PFSK-1 (cell line): Measurements from ENCODE around the gene SCN4B.

Experiments
- FOXP2 ChIP-seq: optimal IDR thresholded peaks from 2 replicates; pipeline ENCODE3; 2011; ENCODE audit warnings: borderline replicate concordance, control low read depth, inconsistent platforms; ENCODE audit not compliant: insufficient read depth; ENCODE audit errors: extremely low read length, extremely low read depth
- POLR2AphosphoS5 ChIP-seq: IDR thresholded peaks from 2 replicates; pipeline ENCODE4 v1.6.1; 2012; ENCODE audit warnings: low read depth, mild to moderate bottlenecking, control low read depth, low read length, moderate library complexity
- SIN3A ChIP-seq: IDR thresholded peaks from 2 replicates; pipeline ENCODE4 v1.6.1; 2012; ENCODE audit warnings: mild to moderate bottlenecking, low read length, moderate library complexity, borderline replicate concordance; ENCODE audit not compliant: insufficient read depth
- TAF1 ChIP-seq: IDR thresholded peaks from 2 replicates; pipeline ENCODE4 v1.6.1; 2012; ENCODE audit warnings: low read length, control low read depth, borderline replicate concordance; ENCODE audit not compliant: insufficient read depth
- TF ChIP-seq, protein P1 (sequence below), 2 experiments: IDR thresholded peaks; 2 replicates each; pipeline versions ENCODE4 v1.6.1 to v1.8.0; 2011 to 2012; ENCODE audit warnings: low read depth in 2 of 2, low read length in 2 of 2, control low read depth in 1 of 2, inconsistent platforms in 1 of 2, mild to moderate bottlenecking in 1 of 2, moderate library complexity in 1 of 2; ENCODE audit not compliant: insufficient read depth in 1 of 2

Gene SCN4B

DNA sequence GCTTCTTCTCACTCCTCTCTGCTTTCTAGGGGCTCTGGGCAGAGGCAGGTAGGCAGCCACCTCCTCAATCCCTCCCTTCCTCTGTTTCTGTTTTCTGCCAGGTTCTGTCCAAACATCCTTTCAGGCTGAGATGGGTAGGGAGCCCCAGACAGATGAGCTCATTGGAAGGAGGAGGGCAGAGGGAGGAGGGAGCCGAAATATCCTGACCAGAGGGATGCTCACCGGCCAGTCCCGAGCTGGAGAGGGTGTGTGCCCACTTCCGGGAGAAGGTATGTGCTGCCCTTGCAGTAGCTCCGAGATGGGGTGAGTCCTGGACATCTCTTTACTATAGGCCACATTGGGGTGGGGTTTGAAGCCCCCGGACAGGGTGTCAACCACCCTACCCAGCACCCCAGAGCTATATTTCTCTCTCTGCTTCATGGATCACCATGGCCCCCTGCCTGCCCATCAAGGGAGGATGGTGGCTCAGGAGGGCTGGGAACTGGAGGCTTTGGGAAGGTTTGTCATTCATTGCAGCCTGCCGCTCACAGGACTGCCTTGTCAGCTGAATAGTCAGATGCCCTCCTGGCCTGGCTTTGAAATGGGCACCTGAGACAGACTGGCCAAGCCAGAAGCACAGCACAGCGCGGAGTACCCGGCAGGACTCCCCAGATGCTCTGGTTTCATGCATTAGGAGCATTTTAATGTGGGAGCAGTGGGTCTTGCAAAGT lies 4.7 kb upstream of the SCN4B start:
- TF ChIP-seq SIN3A (no peak), TAF1 (no peak), POLR2AphosphoS5 (no peak), FOXP2 (no peak)
- TF ChIP-seq, protein P1, sequence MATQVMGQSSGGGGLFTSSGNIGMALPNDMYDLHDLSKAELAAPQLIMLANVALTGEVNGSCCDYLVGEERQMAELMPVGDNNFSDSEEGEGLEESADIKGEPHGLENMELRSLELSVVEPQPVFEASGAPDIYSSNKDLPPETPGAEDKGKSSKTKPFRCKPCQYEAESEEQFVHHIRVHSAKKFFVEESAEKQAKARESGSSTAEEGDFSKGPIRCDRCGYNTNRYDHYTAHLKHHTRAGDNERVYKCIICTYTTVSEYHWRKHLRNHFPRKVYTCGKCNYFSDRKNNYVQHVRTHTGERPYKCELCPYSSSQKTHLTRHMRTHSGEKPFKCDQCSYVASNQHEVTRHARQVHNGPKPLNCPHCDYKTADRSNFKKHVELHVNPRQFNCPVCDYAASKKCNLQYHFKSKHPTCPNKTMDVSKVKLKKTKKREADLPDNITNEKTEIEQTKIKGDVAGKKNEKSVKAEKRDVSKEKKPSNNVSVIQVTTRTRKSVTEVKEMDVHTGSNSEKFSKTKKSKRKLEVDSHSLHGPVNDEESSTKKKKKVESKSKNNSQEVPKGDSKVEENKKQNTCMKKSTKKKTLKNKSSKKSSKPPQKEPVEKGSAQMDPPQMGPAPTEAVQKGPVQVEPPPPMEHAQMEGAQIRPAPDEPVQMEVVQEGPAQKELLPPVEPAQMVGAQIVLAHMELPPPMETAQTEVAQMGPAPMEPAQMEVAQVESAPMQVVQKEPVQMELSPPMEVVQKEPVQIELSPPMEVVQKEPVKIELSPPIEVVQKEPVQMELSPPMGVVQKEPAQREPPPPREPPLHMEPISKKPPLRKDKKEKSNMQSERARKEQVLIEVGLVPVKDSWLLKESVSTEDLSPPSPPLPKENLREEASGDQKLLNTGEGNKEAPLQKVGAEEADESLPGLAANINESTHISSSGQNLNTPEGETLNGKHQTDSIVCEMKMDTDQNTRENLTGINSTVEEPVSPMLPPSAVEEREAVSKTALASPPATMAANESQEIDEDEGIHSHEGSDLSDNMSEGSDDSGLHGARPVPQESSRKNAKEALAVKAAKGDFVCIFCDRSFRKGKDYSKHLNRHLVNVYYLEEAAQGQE (IDR thresholded peaks at IDR 0.05; ENCODE audit: insufficient read depth in 1 of 2, low read depth in 2 of 2, low read length in 2 of 2), result no peak

DNA sequence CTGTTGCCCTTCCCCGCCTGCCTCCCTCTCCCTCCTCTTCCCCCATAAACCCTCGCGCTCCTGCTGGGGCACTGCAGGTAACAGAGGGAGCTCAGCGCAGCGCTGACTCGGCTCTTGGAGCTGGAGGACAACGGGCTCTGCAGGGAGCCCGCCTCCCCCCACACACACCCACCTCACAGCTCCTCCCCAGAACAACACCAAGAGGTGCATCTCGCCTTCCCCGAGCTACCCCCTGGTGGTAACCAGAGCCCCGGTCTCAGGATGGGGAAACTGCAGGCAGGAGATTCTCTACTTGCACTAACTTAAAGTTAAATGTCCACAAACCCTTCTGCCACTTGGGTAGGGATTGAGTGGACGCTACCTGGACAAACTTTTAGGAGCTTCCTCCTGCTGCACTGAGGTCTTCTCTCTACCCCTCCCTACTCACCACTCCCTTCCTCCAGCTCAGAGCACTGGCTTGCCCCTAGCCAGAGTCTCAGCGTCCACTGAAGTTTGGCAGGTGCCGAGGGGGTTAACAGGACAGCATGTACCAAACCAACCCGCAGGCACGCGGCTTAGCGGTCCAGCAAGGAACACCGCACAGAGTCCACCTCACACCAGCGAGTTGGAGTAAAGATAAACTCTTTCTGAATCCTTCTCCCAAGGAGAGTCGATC lies 4.0 kb upstream of the SCN4B start:
- TF ChIP-seq FOXP2 (no peak), TAF1 (no peak), SIN3A (no peak), POLR2AphosphoS5 (no peak)
- TF ChIP-seq, protein P1 (IDR thresholded peaks at IDR 0.05; ENCODE audit: insufficient read depth in 1 of 2, low read depth in 2 of 2, low read length in 2 of 2), result no peak

DNA sequence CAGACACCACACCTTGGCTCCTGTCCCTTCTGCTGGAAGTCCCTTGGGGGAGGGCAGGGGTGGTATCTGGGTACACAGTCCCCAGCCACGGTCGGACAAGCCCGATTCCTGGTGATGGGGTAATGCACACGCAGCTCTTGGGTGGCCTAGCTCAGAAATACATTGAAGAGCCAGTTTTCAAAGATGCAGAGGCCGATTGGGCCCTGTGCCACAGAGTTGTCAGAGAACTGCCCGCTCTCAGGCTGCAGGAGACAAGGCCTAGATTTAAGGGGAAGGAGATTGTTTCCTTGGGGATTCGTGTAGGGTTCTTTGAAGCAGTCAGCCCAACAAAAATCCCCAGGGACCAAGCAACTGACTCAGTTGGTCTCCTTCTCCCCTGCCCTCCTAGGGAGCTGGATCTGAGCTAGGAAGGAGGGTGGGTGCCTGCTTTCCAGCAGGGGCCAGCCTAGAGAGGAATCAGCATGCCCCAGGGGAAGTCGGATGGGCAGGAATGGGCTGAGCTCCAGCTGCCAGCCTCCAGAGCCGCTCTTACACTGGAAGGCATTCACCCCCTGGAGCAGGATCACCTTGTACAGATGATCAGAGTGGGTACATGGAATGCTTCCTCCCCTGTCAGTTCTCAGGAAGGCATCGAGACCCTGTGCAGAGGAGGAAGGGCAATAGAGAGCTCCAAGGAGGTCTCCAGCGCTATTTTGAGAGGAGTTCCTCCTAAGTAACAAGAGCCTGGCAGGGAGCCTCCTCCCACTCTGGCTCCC lies 3.3 kb upstream of the SCN4B start:
- TF ChIP-seq, protein P1 (IDR thresholded peaks at IDR 0.05; ENCODE audit: insufficient read depth in 1 of 2, low read depth in 2 of 2, low read length in 2 of 2), result no peak
- TF ChIP-seq FOXP2 (no peak), SIN3A (no peak), TAF1 (no peak), POLR2AphosphoS5 (no peak)

DNA sequence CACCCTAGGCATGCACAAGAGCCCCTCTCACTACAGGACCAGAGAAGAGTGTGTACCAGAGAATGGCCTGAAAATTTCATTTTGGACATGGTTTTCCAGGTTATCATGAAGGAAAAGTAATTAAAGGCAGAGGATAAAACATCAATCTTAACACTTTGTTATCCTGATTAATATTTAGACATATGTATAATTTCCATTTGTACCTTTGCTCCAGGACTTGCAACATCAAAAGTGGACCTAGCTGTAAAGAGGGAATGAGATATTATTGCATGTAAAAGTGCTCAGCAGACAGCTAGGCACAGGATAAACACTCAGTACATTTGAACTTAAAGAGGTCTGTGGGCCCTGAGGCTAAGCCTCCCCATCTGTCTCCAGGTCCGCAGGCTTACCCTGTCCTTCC lies 2.0 kb upstream of the SCN4B start:
- TF ChIP-seq FOXP2 (no peak), SIN3A (no peak), POLR2AphosphoS5 (no peak), TAF1 (no peak)
- TF ChIP-seq, protein P1 (IDR thresholded peaks at IDR 0.05; ENCODE audit: insufficient read depth in 1 of 2, low read depth in 2 of 2, low read length in 2 of 2), result no peak
